Measurements from ENCODE around the gene FOXP1.

The FOXP1 gene

GRCh38 chr3:71140477-71140876 lies 443.1 kb downstream of the FOXP1 start:
- in situ Hi-C loops (cut with MboI; ENCODE audit: low sequenced_read_pairs), result no loop called here

- in situ Hi-C loops (cut with MboI; ENCODE audit: low sequenced_read_pairs), result no loop called here
Observed at GRCh38 chr3:71139496-71139895, 444.0 kb downstream of the FOXP1 start.

- in situ Hi-C loops (cut with MboI; ENCODE audit: low sequenced_read_pairs), result no loop called here
Observed at GRCh38 chr3:71138410-71138809, 445.1 kb downstream of the FOXP1 start.

- in situ Hi-C loops (cut with MboI; ENCODE audit: low sequenced_read_pairs), result no loop called here
Observed at GRCh38 chr3:71136276-71136675, 447.3 kb downstream of the FOXP1 start.

- in situ Hi-C loops (cut with MboI; ENCODE audit: low sequenced_read_pairs), result no loop called here
Observed at GRCh38 chr3:71135373-71136088, 448.0 kb downstream of the FOXP1 start.

- in situ Hi-C loops (cut with MboI; ENCODE audit: low sequenced_read_pairs), result no loop called here
Observed at GRCh38 chr3:71134521-71134920, 449.0 kb downstream of the FOXP1 start.

GRCh38 chr3:71133865-71134264 lies 449.7 kb downstream of the FOXP1 start:
- in situ Hi-C loops (cut with MboI; ENCODE audit: low sequenced_read_pairs), result no loop called here

GRCh38 chr3:71132995-71133730 lies 450.4 kb downstream of the FOXP1 start:
- in situ Hi-C loops (cut with MboI; ENCODE audit: low sequenced_read_pairs), result no loop called here

GRCh38 chr3:71131375-71132314 lies 451.9 kb downstream of the FOXP1 start:
- in situ Hi-C loops (cut with MboI; ENCODE audit: low sequenced_read_pairs), result no loop called here

- in situ Hi-C loops (cut with MboI; ENCODE audit: low sequenced_read_pairs), result no loop called here
Observed at GRCh38 chr3:71130471-71131374, 452.8 kb downstream of the FOXP1 start.

- in situ Hi-C loops (cut with MboI; ENCODE audit: low sequenced_read_pairs), result no loop called here
Observed at GRCh38 chr3:71129611-71130431, 453.7 kb downstream of the FOXP1 start.

- in situ Hi-C loops (cut with MboI; ENCODE audit: low sequenced_read_pairs), result no loop called here
Observed at GRCh38 chr3:71128961-71129360, 454.6 kb downstream of the FOXP1 start.

- in situ Hi-C loops (cut with MboI; ENCODE audit: low sequenced_read_pairs), result no loop called here
Observed at GRCh38 chr3:71127844-71128243, 455.7 kb downstream of the FOXP1 start.

GRCh38 chr3:71127052-71127831 lies 456.3 kb downstream of the FOXP1 start:
- in situ Hi-C loops (cut with MboI; ENCODE audit: low sequenced_read_pairs), result no loop called here

GRCh38 chr3:71125738-71126137 lies 457.8 kb downstream of the FOXP1 start:
- in situ Hi-C loops (cut with MboI; ENCODE audit: low sequenced_read_pairs), result no loop called here

- in situ Hi-C loops (cut with MboI; ENCODE audit: low sequenced_read_pairs), result no loop called here
Observed at GRCh38 chr3:71124048-71124447, 459.5 kb downstream of the FOXP1 start.

- in situ Hi-C loops (cut with MboI; ENCODE audit: low sequenced_read_pairs), result no loop called here
Observed at GRCh38 chr3:71122641-71123040, 460.9 kb downstream of the FOXP1 start.

- in situ Hi-C loops (cut with MboI; ENCODE audit: low sequenced_read_pairs), result no loop called here
Observed at GRCh38 chr3:71121429-71122167, 461.9 kb downstream of the FOXP1 start.
